Heart left ventricle (tissue), 13 donors: ENCODE results near the gene KLHL41.

ENCODE experiments used
- CTCF ChIP-seq, 12 donors: fragments of 200-600 bp; sonication (generic) in 4 of 12; IDR thresholded peaks; one replicate each; pipeline versions ENCODE4 v1.5.0 to v1.8.0; 2018 to 2022; ENCODE audit warnings: antibody characterized with exemption in 12 of 12, mild to moderate bottlenecking in 5 of 12
- POLR2A ChIP-seq, 2 donors: fragments of 450-650 bp; IDR thresholded peaks; one replicate each; pipeline ENCODE4 v1.6.1; 2017; ENCODE audit warnings: antibody characterized with exemption in 2 of 2, mild to moderate bottlenecking in 2 of 2, moderate library complexity in 2 of 2
- donor health status: ischemic (EF 13 %, LVEDD 7.1; RV severe dilation, severe dysfunction).
- donor health status: DM: no; HTN: yes; CAD: no.
- donor health status: DM: no; HTN: no; CAD: no.
- donor health status: ischemic (EF 25% LVEDD 6.9; RV normal size, moderate dysfunction).
- donor health status: ischemic (EF 25% LVEDD 5.7; RV mildly dilated, moderate dysfunction).
- donor health status: ischemic (EF 35%, LVEDD 5.7; RV mildly dilated, moderate dysfunction).
- donor health status: nonischemic (EF 11% LVEDD 7.7; RV severe dilation, severe dysfunction).
- donor health status: DM: yes; HTN: yes; CAD: no.
- donor health status: PGD.
- donor health status: ischemic (EF 29% LVEDD 5.4; RV normal size, mild dysfunction).
- donor health status: nonischemic (EF 23%, LVEDD 6.1; RV moderate dilation, normal function).

- TF ChIP-seq CTCF (IDR thresholded peaks at IDR 0.05) (no peak), POLR2A (IDR thresholded peaks at IDR 0.05) (no peak)
Measured at GRCh38 chr2:169493360-169493759, 16.1 kb upstream of the KLHL41 start.
